Kasumi-1 (cell line): ENCODE results near the gene TWIST2.

Experiments
- DNase-seq, 2 experiments: peaks; one replicate each; lab custom pipeline; 2025; lab: John Stamatoyannopoulos, UW

TWIST2 gene

GRCh38 chr2:238890618-238891456, 43.0 kb downstream of the TWIST2 start:
- no peak for DNase-seq

- DNase-seq = no peak
Observed at GRCh38 chr2:238891457-238892203, 43.7 kb downstream of the TWIST2 start.

- no peak for DNase-seq
Observed at GRCh38 chr2:238892204-238892500, 44.3 kb downstream of the TWIST2 start.

DNA sequence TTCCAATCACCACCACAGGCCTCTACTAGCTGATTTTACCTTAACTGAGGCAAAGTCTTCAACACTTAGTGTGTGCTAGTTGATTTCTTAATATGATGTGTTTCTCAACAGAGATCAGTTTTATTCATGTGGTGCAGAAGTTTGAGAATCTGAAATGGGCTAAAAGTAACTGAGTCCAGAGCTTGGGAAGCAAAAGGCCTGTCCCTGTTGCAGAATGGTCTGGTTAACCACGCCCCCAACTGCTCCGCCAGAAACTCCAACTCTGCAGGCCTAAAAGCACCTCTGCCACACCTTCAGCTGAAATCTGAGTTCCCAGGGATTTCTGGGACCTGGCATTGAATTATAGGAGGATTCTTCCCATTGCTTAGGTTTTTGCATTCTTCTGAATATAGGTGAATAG, 44.9 kb downstream of the TWIST2 start:
- DNase-seq = no peak

DNA sequence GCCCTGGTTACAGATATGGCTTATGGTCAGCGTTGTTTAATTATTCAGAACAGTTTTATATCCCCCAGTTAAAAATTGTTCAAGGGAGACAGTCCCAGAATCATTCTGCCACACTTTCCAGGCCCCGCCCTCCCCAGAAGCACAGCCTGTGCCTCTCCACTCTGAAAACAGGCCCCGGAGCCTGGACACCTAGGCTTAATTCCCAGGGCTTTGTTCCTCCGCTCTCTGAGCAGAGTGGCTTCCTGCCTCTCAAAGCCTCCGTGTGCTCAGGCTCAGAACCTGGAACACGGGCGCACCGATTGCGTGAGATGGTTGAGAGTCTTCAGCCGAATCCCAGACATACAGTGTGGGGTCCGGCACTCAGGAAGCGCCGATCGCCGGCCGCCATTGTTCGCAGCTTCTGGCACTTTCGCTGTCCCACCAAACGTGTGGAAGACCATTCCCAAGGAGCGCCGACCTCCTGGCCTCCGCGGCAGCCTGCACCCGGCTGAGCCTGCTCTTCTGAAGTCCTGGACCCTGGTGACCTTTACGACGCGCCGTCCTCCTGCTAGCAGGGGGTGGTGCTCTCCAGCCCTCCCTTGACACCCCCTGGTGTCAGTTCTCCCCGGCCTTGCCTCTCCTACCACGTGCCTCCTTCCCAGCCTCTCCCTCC, 45.6 kb downstream of the TWIST2 start:
- DNase-seq = no peak

DNA sequence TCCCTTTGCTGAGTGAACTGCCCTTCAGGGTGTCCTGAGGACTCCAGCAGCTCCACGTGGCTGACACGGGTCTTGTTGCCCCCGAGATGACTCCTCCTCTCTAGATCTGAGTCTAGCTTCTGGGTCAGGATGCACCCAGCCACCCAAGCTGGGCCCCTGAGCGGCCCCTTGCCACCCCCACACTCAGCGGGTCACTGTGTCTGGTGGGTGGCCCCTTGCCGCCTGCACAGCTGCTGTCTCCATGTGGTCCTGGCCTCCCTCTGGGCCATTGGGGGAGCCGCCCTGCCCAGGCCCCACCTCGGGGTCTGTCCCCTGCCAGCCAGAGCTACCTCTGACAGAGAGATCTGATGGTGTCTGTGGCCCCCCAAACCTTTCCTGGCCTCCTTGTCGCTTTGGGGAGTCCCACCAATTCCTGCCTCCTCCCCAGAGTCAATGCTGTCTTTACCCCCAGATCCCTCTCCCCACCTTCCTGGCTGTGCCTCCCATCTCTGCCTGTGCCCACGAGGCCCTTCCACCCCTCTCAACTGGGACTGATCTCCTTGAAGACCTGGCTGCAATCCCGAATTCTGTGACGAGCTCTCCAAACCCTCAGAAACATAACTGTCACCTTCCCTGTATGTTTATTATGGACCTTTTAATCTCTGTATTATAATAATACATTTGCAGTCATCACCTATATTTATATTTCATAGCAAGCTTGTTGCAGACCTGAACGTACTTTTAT, 46.5 kb downstream of the TWIST2 start:
- no peak for DNase-seq

GRCh38 chr2:238894950-238895298, 47.0 kb downstream of the TWIST2 start:
- DNase-seq = no peak

DNA sequence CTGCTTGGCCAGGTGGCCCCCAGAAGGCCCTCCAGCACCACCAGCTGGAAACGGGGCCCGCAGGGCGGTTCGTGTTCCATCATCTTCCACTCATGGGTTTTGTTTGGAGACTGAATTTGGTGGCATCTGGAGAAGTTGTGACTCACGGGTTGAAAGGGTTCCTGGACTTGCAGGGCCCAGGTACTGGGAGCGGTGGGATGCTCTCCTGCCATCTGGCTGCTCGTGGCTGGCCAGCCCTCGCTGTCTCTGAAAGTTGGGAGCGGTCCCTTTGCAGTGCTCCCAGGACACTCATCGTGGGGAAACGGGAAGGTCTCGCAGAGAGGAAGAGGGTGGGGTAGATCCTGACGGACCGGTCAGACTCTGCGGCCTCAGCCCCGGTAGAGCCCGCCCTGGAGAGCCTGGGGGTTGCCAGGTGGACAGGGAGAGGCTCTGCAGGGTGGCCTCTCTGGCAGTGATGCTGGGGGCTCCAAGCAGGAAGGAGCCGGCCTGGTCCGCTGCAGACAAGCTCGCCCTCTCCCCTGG, 47.5 kb downstream of the TWIST2 start:
- DNase-seq = no peak

- no peak for DNase-seq
Observed at GRCh38 chr2:238895891-238896600, 48.2 kb downstream of the TWIST2 start.

DNA sequence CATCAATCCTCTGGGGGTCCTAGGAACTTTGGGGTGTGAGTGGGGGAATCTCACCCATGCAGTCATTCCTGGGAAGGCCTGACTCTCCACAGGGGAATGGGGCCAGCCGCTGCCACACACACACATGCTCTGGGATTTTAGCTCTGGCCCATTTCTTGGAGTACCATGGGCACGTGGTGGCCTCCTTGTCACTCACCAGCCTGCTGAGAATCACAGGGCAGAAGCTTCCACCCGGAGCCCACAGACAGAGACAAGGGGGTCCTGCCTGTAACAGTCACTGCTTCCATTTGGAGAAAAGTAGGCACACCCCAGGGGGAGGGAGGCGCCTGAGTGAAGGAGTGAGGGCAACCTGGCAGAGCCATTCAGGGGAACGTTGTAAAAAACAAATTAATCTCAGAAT, 48.8 kb downstream of the TWIST2 start:
- DNase-seq = no peak

DNA sequence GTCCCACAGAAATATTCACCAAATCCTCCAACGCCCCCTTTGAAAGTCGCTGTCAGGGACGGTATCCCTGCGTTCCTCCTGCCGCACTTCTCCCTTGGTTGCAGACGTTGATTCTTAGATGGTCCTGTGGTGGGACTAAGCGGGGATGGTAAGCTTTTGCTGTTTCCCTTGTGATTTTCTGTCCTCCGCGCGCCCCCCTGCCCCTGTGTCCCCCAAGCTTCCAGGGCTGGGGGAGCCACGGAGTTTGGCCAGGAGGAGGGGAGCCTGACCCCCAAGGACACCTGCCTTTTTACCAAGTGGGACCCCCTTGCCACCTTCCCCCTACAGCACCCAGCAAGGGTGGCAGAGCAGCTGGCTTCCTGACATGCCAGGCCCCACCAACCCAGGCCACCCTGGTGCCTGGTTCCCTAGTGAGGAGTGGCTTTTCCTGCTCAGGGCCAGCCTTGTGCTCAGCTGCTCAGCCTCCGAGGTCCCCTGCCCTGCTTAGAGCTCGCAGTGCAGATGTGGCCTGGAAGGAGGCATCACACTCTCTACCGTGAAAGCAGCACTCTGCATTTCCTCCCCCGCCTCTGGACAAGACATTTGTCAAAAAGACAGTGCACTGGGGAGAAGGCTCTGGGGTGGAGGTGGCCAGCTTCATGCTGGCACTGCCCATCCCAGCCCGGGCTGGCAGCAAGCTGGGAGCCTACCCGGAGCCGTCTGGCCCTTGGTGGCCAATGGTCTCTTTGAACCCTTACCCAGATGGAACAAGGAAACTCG, 49.4 kb downstream of the TWIST2 start:
- DNase-seq = no peak

DNA sequence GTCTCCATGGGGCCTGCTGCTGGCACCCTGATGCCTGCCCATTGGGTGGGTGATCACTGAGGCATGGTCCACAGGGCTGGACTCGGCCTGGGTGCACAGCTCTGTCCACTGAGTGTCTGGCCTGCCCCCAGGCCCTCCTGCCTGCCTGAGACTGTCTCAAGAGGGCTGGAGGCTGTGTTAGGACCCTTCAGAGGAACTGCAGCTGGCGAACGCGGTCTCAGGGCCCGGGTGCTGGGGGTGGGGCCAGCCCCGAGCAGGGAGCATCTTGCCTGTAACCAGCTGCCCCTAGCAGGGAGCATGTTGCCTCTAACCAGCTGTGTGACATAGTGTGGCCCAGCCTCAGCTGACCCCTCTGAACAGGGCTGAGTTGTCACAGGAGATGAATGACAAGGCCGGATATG, 50.0 kb downstream of the TWIST2 start:
- DNase-seq = no peak

GRCh38 chr2:238898534-238899281, 50.8 kb downstream of the TWIST2 start:
- DNase-seq = no peak

DNA sequence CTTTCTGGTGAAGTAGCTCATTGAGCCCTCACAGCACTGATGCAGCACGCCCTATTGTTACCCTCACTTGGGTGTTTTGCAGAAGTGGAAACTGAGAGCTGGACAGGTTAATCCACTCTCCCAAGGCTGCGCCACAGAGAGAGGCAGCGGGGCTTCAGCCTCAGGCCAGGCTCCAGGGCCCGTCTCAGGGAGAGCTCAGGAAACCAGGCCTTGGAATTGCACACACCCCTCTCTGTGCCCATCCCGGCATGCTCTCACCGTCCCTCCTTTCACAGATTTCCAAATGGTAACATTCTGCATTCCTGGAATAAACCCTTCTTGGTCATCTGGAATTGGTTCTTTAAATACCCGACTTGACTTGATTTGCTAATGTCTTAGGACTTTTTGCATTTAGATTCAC, 51.5 kb downstream of the TWIST2 start:
- DNase-seq = no peak

- DNase-seq = no peak
Observed at GRCh38 chr2:238900511-238900910, 52.6 kb downstream of the TWIST2 start.

- DNase-seq = no peak
Observed at GRCh38 chr2:238901461-238902057, 53.7 kb downstream of the TWIST2 start.

- DNase-seq = no peak
Observed at GRCh38 chr2:238902285-238902684, 54.4 kb downstream of the TWIST2 start.

DNA sequence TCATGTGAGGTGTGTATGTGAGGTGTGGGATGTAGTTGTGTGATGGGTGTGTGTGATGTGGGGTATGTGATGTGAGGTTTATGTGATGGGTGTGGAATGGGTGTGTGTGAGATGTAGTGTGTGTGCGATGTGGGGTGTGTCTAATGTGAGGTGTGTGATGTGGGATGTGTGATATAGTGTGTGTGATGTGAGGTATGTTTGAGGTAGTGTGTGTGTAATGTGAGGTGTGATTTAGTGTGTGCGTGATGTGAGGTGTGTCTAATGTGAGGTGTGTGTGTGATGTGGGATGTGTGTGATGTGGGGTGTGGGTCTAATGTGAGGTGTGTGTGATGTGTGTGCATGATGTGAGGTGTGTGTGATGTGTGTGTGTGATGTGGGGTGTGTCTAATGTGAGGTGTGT, 55.3 kb downstream of the TWIST2 start:
- no peak for DNase-seq

DNA sequence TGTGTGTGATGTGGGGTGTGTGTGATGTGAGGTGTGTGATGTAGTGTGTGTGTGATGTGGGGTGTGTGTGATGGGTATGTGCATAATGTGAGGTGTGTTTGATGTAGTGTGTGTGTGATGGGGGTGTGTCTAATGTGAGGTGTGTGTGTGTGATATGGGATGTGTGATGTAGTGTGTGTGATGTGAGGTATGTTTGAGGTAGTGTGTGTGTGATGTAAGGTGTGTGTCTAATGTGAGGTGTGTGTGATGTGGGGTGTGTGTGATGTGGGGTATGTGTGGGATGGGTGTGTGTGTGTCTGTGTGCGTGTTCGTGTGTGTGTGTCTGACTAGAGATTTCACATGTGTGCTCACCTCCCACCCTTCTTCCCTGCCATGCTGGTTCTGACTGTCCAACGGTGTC, 56.3 kb downstream of the TWIST2 start:
- DNase-seq = no peak

DNA sequence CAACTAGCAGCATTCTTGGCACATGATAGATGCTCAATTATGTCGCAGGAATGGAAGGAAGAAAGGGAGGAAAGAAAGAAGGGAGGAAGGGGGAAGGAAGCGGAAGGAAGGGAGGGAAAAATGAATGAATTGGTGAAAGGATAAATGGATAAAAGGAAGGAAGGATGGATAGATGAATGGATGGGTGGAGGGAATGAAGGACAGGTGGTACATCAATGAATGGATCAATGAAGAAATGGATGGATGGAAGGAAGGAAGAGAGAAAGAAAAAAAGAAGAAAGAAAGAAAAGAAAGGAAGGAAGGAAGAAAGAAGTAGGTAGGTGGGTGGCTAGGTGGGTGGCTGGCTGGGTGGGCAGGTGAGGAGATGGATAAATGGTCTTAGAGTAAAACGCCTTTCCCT, 56.8 kb downstream of the TWIST2 start:
- no peak for DNase-seq
